ENCODE measurements around the gene FGFR2.

DNA sequence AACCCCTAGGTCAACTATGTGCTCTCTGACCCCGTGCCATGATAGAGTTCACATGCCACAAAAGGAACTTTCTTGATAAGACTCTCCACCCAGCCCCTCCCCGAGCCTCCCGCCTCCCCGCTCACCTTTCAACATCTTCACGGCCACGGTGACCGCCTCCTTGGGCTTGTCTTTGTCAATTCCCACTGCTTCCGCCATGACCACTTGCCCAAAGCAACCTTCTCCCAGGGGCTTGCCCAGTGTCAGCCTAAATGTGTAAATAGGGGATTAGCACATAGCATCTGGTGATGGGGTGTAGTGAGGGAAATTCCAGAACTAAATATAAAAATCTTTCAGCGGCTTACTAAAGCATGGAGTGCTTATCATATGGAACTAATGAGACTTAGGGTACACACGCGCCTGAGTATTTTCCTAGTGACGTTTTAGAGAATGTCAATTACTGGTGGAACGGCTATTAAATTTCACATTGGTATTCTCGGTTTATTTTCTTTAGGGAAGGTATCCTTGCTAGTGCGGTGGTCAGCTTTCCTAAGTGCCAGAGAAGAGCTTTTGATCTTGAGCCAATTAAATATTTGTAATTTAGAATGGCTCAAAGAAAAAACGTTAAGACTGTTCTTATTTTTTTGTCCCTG lies 97.4 kb downstream of the FGFR2 start:
- TF ChIP-seq, protein P1, sequence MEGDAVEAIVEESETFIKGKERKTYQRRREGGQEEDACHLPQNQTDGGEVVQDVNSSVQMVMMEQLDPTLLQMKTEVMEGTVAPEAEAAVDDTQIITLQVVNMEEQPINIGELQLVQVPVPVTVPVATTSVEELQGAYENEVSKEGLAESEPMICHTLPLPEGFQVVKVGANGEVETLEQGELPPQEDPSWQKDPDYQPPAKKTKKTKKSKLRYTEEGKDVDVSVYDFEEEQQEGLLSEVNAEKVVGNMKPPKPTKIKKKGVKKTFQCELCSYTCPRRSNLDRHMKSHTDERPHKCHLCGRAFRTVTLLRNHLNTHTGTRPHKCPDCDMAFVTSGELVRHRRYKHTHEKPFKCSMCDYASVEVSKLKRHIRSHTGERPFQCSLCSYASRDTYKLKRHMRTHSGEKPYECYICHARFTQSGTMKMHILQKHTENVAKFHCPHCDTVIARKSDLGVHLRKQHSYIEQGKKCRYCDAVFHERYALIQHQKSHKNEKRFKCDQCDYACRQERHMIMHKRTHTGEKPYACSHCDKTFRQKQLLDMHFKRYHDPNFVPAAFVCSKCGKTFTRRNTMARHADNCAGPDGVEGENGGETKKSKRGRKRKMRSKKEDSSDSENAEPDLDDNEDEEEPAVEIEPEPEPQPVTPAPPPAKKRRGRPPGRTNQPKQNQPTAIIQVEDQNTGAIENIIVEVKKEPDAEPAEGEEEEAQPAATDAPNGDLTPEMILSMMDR (IDR thresholded peaks at IDR 0.05; ENCODE audit: poor library complexity): no peak
- no peak for TF ChIP-seq EZH2 (IDR thresholded peaks at IDR 0.05; ENCODE audit: borderline replicate concordance)
